HepG2 (cell line): ENCODE measurements around the gene ACAP3. TPM values are rescaled to one million over a fixed set of nuclear protein-coding genes. Genes with fewer than 3 reads are reported as not detected.

ENCODE experiments used
- ARID2 ChIP-seq: sonication (generic); formaldehyde crosslinking; IDR thresholded peaks from 2 replicates; pipeline ENCODE4 v1.8.1; 2022; ENCODE audit warnings: mild to moderate bottlenecking, missing genetic modification reagents, borderline replicate concordance
- CEBPG ChIP-seq: IDR thresholded peaks from 2 replicates; pipeline ENCODE4 v1.6.1; 2016
- CREB1 ChIP-seq, 2 experiments: fragments of 450-650 bp in 1 of 2; IDR thresholded peaks; 2 replicates each; pipeline ENCODE4 v1.6.1; 2016 to 2017; ENCODE audit warnings: control low read depth in 1 of 2, mild to moderate bottlenecking in 1 of 2, missing compliant biosample characterization in 1 of 2, missing genetic modification characterization in 1 of 2
- FOXK1 ChIP-seq: sonication (generic); formaldehyde crosslinking; IDR thresholded peaks from 2 replicates; pipeline ENCODE4 v1.4.0; 2020; ENCODE audit warnings: low read depth, missing genetic modification reagents, borderline replicate concordance
- HIVEP1 ChIP-seq: sonication (generic); formaldehyde crosslinking; IDR thresholded peaks from 2 replicates; pipeline ENCODE4 v1.4.0; 2020; ENCODE audit warnings: mild to moderate bottlenecking, missing genetic modification reagents
- KAT7 ChIP-seq: IDR thresholded peaks from 2 replicates; pipeline ENCODE4 v1.6.1; 2018; ENCODE audit warnings: borderline replicate concordance, missing compliant biosample characterization
- KAT8 ChIP-seq: IDR thresholded peaks from 2 replicates; pipeline ENCODE4 v1.6.1; 2016; ENCODE audit warnings: missing genetic modification reagents, missing compliant biosample characterization
- KMT2A ChIP-seq: sonication (generic); formaldehyde crosslinking; IDR thresholded peaks from 2 replicates; pipeline ENCODE4 v1.4.0; 2020; ENCODE audit warnings: missing genetic modification reagents
- MTA1 ChIP-seq: sonication (generic); formaldehyde crosslinking; IDR thresholded peaks from 2 replicates; pipeline ENCODE4 v1.4.0; 2020; ENCODE audit warnings: missing genetic modification reagents, mild to moderate bottlenecking, borderline replicate concordance
- MYPOP ChIP-seq: sonication (generic); formaldehyde crosslinking; IDR thresholded peaks from 2 replicates; pipeline ENCODE4 v1.8.1; 2023; ENCODE audit warnings: mild to moderate bottlenecking, moderate library complexity, missing genetic modification reagents
- NR3C1 ChIP-seq: sonication (generic); formaldehyde crosslinking; IDR thresholded peaks from 2 replicates; pipeline ENCODE4 v1.4.0; 2020; ENCODE audit warnings: missing genetic modification reagents
- POLR2A ChIP-seq, 2 experiments: IDR thresholded peaks; 2 replicates each; pipeline ENCODE4 v1.6.1; 2011; ENCODE audit warnings: low read depth in 2 of 2, low read length in 2 of 2, mild to moderate bottlenecking in 1 of 2, moderate library complexity in 1 of 2; ENCODE audit not compliant: insufficient read depth in 1 of 2
- PRDM4 ChIP-seq: sonication (generic); formaldehyde crosslinking; IDR thresholded peaks from 2 replicates; pipeline ENCODE4 v1.9.0; 2021; ENCODE audit warnings: missing genetic modification reagents, borderline replicate concordance
- TOPORS ChIP-seq: sonication (generic); formaldehyde crosslinking; IDR thresholded peaks from 2 replicates; pipeline ENCODE4 v1.8.0; 2023; ENCODE audit warnings: mild to moderate bottlenecking, missing genetic modification reagents
- ZFP37 ChIP-seq: sonication (generic); formaldehyde crosslinking; IDR thresholded peaks from 2 replicates; pipeline ENCODE4 v1.4.0; 2020; ENCODE audit warnings: missing genetic modification reagents, borderline replicate concordance
- polyA plus RNA-seq, 8 experiments: library from polyadenylated mRNA; depleted of rRNA in 3 of 8; stranded (reverse) in 7 of 8; unstranded in 1 of 8; fragments of >200 nt; fragmentation: Illumina TruSeq in 4 of 8; extraction: Trizol in 4 of 8; gene quantifications; 2 replicates each; pipeline versions ENCODE4 v1.2.1 to v1.2.3, GENCODE V29; 2011 to 2016; ENCODE audit warnings: low read depth in 4 of 8, missing spikeins in 1 of 8, mixed read lengths in 1 of 8; ENCODE audit not compliant: insufficient read depth in 1 of 8
- total RNA-seq, 5 experiments: library from RNA; depleted of rRNA; stranded (reverse); fragments of >200 nt; fragmentation: Illumina TruSeq; extraction: Trizol; gene quantifications; 2 replicates each; pipeline ENCODE4 v1.2.3, GENCODE V29; 2016; ENCODE audit warnings: low read depth in 1 of 5
- TF ChIP-seq, protein P1 (sequence below): sonication (generic); formaldehyde crosslinking; IDR thresholded peaks from 2 replicates; pipeline ENCODE4 v1.4.0; 2020; ENCODE audit warnings: missing genetic modification reagents, borderline replicate concordance
- TF ChIP-seq, protein P2 (sequence below): sonication (generic); formaldehyde crosslinking; IDR thresholded peaks from 2 replicates; pipeline ENCODE4 v1.4.0; 2020; ENCODE audit warnings: missing genetic modification reagents, borderline replicate concordance
- TF ChIP-seq, protein P3 (sequence below): sonication (generic); formaldehyde crosslinking; IDR thresholded peaks from 2 replicates; pipeline ENCODE4 v1.4.0; 2020; ENCODE audit warnings: missing genetic modification reagents

The ACAP3 gene
- total and polyA plus RNA-seq, 2 of the 13 experiments (the other 11 are each of a cell fraction or from before 2014, with no cell fraction given), result 29.4 to 50.8 TPM

DNA sequence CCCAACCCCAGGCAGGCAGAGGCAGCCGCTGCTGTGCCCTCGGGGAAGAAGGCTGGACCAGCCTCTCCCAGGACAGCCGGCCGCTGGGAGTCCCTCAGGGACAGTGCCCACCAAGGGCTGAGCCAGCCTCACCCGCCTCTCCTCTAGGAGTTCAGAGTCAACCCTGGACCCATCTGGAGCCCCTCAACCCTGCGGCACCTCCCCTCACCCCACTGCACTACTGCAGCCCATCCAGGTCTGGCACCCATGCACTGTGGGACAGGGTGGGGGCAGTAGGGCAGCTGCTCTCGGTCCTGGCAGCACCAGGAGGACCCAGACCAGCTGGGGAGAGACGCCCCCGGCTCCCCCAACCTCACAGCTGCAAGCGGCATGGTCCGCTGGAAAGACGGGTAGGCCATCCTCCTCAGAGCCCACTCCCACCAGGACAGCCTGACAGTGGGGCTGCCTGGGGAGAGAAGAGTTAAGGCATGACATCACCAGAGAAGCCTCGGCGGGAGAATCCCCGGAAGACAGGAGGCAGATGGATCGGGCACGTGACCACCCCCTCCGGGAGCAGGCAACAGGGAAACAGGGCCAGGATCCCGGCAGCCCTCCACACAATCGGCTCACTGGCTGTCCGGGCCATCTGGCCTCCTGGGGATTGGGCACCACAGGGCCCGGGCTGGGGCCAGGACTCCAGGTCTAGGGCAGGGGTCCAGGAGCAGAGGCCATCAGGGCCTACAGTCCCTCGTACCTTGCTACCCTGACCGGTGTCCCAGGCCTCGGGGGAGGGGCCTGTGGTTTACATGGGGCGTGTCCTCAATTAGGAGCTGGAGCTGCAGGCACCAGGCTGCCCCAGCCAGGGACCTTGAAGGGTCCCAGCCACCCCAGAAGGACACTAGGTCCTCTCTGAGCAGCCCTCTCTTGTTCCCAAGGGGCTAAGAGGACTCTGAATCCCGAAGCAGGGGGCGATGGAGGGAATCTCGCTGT, 3.1 kb downstream of the ACAP3 start (continued):
- TF ChIP-seq, protein P1, sequence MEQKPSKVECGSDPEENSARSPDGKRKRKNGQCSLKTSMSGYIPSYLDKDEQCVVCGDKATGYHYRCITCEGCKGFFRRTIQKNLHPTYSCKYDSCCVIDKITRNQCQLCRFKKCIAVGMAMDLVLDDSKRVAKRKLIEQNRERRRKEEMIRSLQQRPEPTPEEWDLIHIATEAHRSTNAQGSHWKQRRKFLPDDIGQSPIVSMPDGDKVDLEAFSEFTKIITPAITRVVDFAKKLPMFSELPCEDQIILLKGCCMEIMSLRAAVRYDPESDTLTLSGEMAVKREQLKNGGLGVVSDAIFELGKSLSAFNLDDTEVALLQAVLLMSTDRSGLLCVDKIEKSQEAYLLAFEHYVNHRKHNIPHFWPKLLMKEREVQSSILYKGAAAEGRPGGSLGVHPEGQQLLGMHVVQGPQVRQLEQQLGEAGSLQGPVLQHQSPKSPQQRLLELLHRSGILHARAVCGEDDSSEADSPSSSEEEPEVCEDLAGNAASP (CRISPR knock-in tag), result no peak
- TF ChIP-seq ARID2 (peak; percentile 70; the same call in 1 of the 2 replicates), MTA1 (CRISPR knock-in tag) (peak; percentile 37; the same call in 1 of the 2 replicates), MYPOP (CRISPR knock-in tag) (0 out of 2 replicates have a peak, but pooled peaks have one; percentile 11), ZFP37 (CRISPR knock-in tag) (no peak), POLR2A (IDR thresholded peaks at IDR 0.05; ENCODE audit: insufficient read depth in 1 of 2, low read depth in 2 of 2, low read length in 2 of 2) (0 out of 4 replicates have a peak, but pooled peaks of 1 of the 2 experiments have one; percentile 6), CEBPG (no peak), KAT8 (no peak), HIVEP1 (CRISPR knock-in tag) (peak; percentile 44; the same call in 1 of the 2 replicates), CREB1 (IDR thresholded peaks at IDR 0.05) (no peak), CREB1 (CRISPR knock-in tag; IDR thresholded peaks at IDR 0.05) (peak; percentile 62), TOPORS (0 out of 2 replicates have a peak, but pooled peaks have one; percentile 39), NR3C1 (no peak), PRDM4 (CRISPR knock-in tag) (no peak), KAT7 (CRISPR knock-in tag) (0 out of 2 replicates have a peak, but pooled peaks have one; percentile 16), KMT2A (no peak), FOXK1 (no peak)
- TF ChIP-seq, protein P2, sequence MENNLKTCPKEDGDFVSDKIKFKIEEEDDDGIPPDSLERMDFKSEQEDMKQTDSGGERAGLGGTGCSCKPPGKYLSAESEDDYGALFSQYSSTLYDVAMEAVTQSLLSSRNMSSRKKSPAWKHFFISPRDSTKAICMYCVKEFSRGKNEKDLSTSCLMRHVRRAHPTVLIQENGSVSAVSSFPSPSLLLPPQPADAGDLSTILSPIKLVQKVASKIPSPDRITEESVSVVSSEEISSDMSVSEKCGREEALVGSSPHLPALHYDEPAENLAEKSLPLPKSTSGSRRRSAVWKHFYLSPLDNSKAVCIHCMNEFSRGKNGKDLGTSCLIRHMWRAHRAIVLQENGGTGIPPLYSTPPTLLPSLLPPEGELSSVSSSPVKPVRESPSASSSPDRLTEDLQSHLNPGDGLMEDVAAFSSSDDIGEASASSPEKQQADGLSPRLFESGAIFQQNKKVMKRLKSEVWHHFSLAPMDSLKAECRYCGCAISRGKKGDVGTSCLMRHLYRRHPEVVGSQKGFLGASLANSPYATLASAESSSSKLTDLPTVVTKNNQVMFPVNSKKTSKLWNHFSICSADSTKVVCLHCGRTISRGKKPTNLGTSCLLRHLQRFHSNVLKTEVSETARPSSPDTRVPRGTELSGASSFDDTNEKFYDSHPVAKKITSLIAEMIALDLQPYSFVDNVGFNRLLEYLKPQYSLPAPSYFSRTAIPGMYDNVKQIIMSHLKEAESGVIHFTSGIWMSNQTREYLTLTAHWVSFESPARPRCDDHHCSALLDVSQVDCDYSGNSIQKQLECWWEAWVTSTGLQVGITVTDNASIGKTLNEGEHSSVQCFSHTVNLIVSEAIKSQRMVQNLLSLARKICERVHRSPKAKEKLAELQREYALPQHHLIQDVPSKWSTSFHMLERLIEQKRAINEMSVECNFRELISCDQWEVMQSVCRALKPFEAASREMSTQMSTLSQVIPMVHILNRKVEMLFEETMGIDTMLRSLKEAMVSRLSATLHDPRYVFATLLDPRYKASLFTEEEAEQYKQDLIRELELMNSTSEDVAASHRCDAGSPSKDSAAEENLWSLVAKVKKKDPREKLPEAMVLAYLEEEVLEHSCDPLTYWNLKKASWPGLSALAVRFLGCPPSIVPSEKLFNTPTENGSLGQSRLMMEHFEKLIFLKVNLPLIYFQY (CRISPR knock-in tag), result 0 out of 2 replicates have a peak, but pooled peaks have one; percentile 39
- TF ChIP-seq, protein P3, sequence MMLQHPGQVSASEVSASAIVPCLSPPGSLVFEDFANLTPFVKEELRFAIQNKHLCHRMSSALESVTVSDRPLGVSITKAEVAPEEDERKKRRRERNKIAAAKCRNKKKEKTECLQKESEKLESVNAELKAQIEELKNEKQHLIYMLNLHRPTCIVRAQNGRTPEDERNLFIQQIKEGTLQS (CRISPR knock-in tag), result peak; percentile 63; the same call in 1 of the 2 replicates
